H9 (cell line): Measurements from ENCODE around the gene TPBGL. TPM values are rescaled to one million over a fixed set of nuclear protein-coding genes. Genes with fewer than 3 reads are reported as not detected.

ENCODE experiments used
- DNase-seq: peaks from one replicate; pipeline ENCODE4 v3.0.0-alpha.2; 2017
- H2AFZ ChIP-seq: one replicate; pipeline ENCODE4 v1.6.1; 2013; ENCODE audit warnings: mild to moderate bottlenecking, low read length, control low read depth, moderate library complexity
- H2AK5ac ChIP-seq: 2 replicates; pipeline ENCODE4 v1.6.1; 2013; ENCODE audit warnings: low read length, control low read depth, mixed read lengths; ENCODE audit not compliant: insufficient read length
- H2BK120ac ChIP-seq: one replicate; pipeline ENCODE4 v1.6.1; 2013; ENCODE audit warnings: low read depth, mild to moderate bottlenecking, low read length, control low read depth, inconsistent platforms; ENCODE audit not compliant: poor library complexity, severe bottlenecking
- H2BK12ac ChIP-seq: 2 replicates; pipeline ENCODE4 v1.6.1; 2013; ENCODE audit warnings: low read length, control low read depth, mixed read lengths, low read depth; ENCODE audit not compliant: insufficient read length
- H2BK15ac ChIP-seq: 2 replicates; pipeline ENCODE4 v1.6.1; 2013; ENCODE audit warnings: low read depth, low read length, control low read depth
- H2BK20ac ChIP-seq: one replicate; pipeline ENCODE4 v1.6.1; 2013; ENCODE audit warnings: low read depth, mild to moderate bottlenecking, low read length, control low read depth, inconsistent platforms; ENCODE audit not compliant: poor library complexity, severe bottlenecking
- H2BK5ac ChIP-seq: 2 replicates; pipeline ENCODE4 v1.6.1; 2013; ENCODE audit warnings: low read length, control low read depth, mixed read lengths; ENCODE audit not compliant: insufficient read length
- H3K14ac ChIP-seq: 2 replicates; pipeline ENCODE4 v1.6.1; 2013; ENCODE audit warnings: low read length, control low read depth; ENCODE audit not compliant: insufficient read depth
- H3K18ac ChIP-seq: 2 replicates; pipeline ENCODE4 v1.6.1; 2013; ENCODE audit warnings: low read depth, mild to moderate bottlenecking, mixed read lengths, low read length, control low read depth; ENCODE audit not compliant: insufficient read length
- H3K23ac ChIP-seq: 2 replicates; pipeline ENCODE4 v1.6.1; 2013; ENCODE audit warnings: low read length, control low read depth, mixed read lengths, low read depth; ENCODE audit not compliant: insufficient read length
- H3K23me2 ChIP-seq: 2 replicates; pipeline ENCODE4 v1.6.1; 2013; ENCODE audit warnings: low read depth, mild to moderate bottlenecking, mixed read lengths, low read length, control low read depth; ENCODE audit not compliant: insufficient read length, poor library complexity, severe bottlenecking
- H3K27ac ChIP-seq: 2 replicates; pipeline ENCODE4 v1.5.1; 2013; ENCODE audit warnings: low read length, control low read depth, mixed read lengths, low read depth; ENCODE audit not compliant: insufficient read length
- H3K27me3 ChIP-seq: 2 replicates; pipeline ENCODE4 v1.6.1; 2013; ENCODE audit warnings: low read length, control low read depth, inconsistent platforms; ENCODE audit not compliant: insufficient read depth
- H3K4ac ChIP-seq: 2 replicates; pipeline ENCODE4 v1.6.1; 2013; ENCODE audit warnings: low read depth, mild to moderate bottlenecking, control low read depth, inconsistent platforms, low read length, moderate library complexity
- H3K4me1 ChIP-seq: 2 replicates; pipeline ENCODE4 v1.6.1; 2013; ENCODE audit warnings: low read length, control low read depth, inconsistent platforms; ENCODE audit not compliant: insufficient read depth
- H3K4me2 ChIP-seq: 2 replicates; pipeline ENCODE4 v1.6.1; 2013; ENCODE audit warnings: low read length, control low read depth, mixed read lengths; ENCODE audit not compliant: insufficient read length, insufficient read depth
- H3K56ac ChIP-seq: 2 replicates; pipeline ENCODE4 v1.6.1; 2013; ENCODE audit warnings: low read depth, mild to moderate bottlenecking, mixed read lengths, low read length, control low read depth; ENCODE audit not compliant: insufficient read length
- H3K79me1 ChIP-seq: 2 replicates; pipeline ENCODE4 v1.6.1; 2013; ENCODE audit warnings: low read depth, mild to moderate bottlenecking, moderate library complexity, low read length, control low read depth, inconsistent platforms; ENCODE audit not compliant: insufficient read depth, poor library complexity, severe bottlenecking
- H3K79me2 ChIP-seq: 2 replicates; pipeline ENCODE4 v1.6.1; 2013; ENCODE audit warnings: low read length, control low read depth, inconsistent platforms; ENCODE audit not compliant: insufficient read depth
- H3K9ac ChIP-seq: 2 replicates; pipeline ENCODE4 v1.6.1; 2013; ENCODE audit warnings: low read length, control low read depth, mixed read lengths; ENCODE audit not compliant: insufficient read length; ENCODE audit errors: extremely low read depth
- H3K9me3 ChIP-seq: one replicate; pipeline ENCODE4 v1.6.1; 2013; ENCODE audit warnings: low read depth, low read length, inconsistent platforms; ENCODE audit not compliant: control insufficient read depth
- H3T11ph ChIP-seq: one replicate; pipeline ENCODE4 v1.6.1; 2013; ENCODE audit warnings: mild to moderate bottlenecking, low read length, control low read depth, inconsistent platforms
- H4K20me1 ChIP-seq: one replicate; pipeline ENCODE4 v1.6.1; 2013; ENCODE audit not compliant: control insufficient read depth, insufficient read length, insufficient read depth
- H4K5ac ChIP-seq: 2 replicates; pipeline ENCODE4 v1.6.1; 2013; ENCODE audit warnings: low read depth, mild to moderate bottlenecking, mixed read lengths, low read length, control low read depth; ENCODE audit not compliant: insufficient read length
- H4K8ac ChIP-seq: replicated peaks from 2 replicates; pipeline ENCODE4 v1.6.1; 2013; ENCODE audit warnings: low read length, control low read depth, mixed read lengths, low read depth; ENCODE audit not compliant: insufficient read length
- H4K91ac ChIP-seq: 2 replicates; pipeline ENCODE4 v1.6.1; 2013; ENCODE audit warnings: low read depth, mild to moderate bottlenecking, moderate library complexity, mixed read lengths, low read length, control low read depth; ENCODE audit not compliant: insufficient read length
- H3K27ac Mint-ChIP-seq, 3 experiments: 2 replicates in 2 of 3; 3 replicates in 1 of 3; pipeline ENCODE4 v1.8.0; 2020 to 2021; ENCODE audit warnings: mixed read lengths in 3 of 3, mild to moderate bottlenecking in 1 of 3, moderate library complexity in 1 of 3
- H3K27me3 Mint-ChIP-seq: 2 replicates; pipeline ENCODE4 v1.8.0; 2021; ENCODE audit warnings: low read depth, mild to moderate bottlenecking, moderate library complexity, mixed read lengths
- H3K36me3 Mint-ChIP-seq, 3 experiments: 2 replicates in 2 of 3; 3 replicates in 1 of 3; pipeline ENCODE4 v1.8.0; 2020 to 2021; ENCODE audit warnings: low read depth in 3 of 3, mixed read lengths in 3 of 3; ENCODE audit not compliant: insufficient read depth in 1 of 3
- H3K4me1 Mint-ChIP-seq, 2 experiments: 2 replicates each; pipeline ENCODE4 v1.8.0; 2020; ENCODE audit warnings: mixed read lengths in 2 of 2
- H3K4me3 Mint-ChIP-seq, 2 experiments: 2 replicates in 1 of 2; 3 replicates in 1 of 2; pipeline ENCODE4 v1.8.0; 2020 to 2021; ENCODE audit warnings: mild to moderate bottlenecking in 2 of 2, mixed read lengths in 2 of 2, moderate library complexity in 1 of 2
- H3K9me3 Mint-ChIP-seq, 2 experiments: 2 replicates in 1 of 2; 3 replicates in 1 of 2; pipeline ENCODE4 v1.8.0; 2020; ENCODE audit warnings: mild to moderate bottlenecking in 2 of 2, mixed read lengths in 2 of 2, moderate library complexity in 1 of 2
- total RNA-seq: library from RNA; stranded (reverse); gene quantifications from 2 replicates; pipeline ENCODE4 v1.2.1, GENCODE V29; 2021
- TF ChIP-seq, protein P1 (sequence below): fragments of 200-600 bp; sonication (generic); conservative IDR thresholded peaks from 3 replicates; pipeline ENCODE4 v1.8.0; 2021; ENCODE audit warnings: antibody characterized with exemption, mild to moderate bottlenecking

TPBGL gene
- total RNA-seq, 1 experiment from 2014 or later: 0.61 TPM

DNA sequence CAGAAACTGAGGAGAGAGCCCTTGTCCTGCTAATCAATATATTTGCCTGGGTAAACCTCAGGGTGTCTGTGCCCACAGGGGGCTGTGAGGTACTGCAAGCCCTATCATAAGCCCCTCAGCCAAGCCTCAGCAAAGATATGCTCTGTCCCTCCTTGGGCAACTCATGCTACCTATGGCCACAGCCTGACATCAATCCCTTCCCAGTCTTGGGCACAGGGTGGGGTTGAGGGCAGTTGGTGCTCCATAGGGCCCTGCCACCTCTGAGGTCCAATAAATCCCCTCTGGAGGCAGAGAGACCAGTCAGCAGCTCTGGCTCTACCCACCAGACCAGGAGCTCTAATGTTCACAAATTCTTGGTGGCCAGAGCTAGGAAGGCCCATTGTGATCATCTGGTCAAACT is 23.8 kb downstream of the TPBGL start:
- Histone ChIP-seq H3K56ac (no peak overlapping the region), H2BK15ac (no peak overlapping the region), H3K23me2 (peaks cover 4% of the 10 kb centered on the region), H4K5ac (no peak overlapping the region), H3K14ac (no peak overlapping the region; the same call in 1 of the 2 replicates), H3K4ac (no peak overlapping the region), H2AFZ (no peak overlapping the region), H4K91ac (no peak overlapping the region), H3K23ac (no peak overlapping the region), H2BK12ac (no peak overlapping the region), H3K9ac (no peak overlapping the region), H2BK120ac (no peak overlapping the region), H3K27ac (no peak overlapping the region), H2BK5ac (no peak overlapping the region), H2BK20ac (no peak overlapping the region), H3K18ac (no peak overlapping the region), H4K8ac (no peak overlapping the region), H3K4me2 (no peak overlapping the region), H3K79me2 (no peaks in the 10 kb centered on the region), H3K4me1 (peaks cover 2% of the 10 kb centered on the region; the same call in 1 of the 2 replicates), H2AK5ac (no peak overlapping the region), H4K20me1 (no peaks in the 10 kb centered on the region), H3K79me1 (no peaks in the 10 kb centered on the region), H3T11ph (no peak overlapping the region), H3K9me3 (no peaks in the 10 kb centered on the region), H3K27me3 (no peaks in the 10 kb centered on the region)
- Mint-ChIP-seq H3K4me1 (peaks cover 4 to 6% of the 10 kb centered on the region in 2 experiments), H3K4me3 (no peak overlapping the region), H3K27ac (no peak overlapping the region), H3K9me3 (no peaks in the 10 kb centered on the region), H3K27me3 (peaks cover 7% of the 10 kb centered on the region), H3K36me3 (peaks cover 0 to 3% (median 0%) of the 10 kb centered on the region in 3 experiments; a peak in 1 of 7 replicates)
- no peak for DNase-seq
- TF ChIP-seq, protein P1, sequence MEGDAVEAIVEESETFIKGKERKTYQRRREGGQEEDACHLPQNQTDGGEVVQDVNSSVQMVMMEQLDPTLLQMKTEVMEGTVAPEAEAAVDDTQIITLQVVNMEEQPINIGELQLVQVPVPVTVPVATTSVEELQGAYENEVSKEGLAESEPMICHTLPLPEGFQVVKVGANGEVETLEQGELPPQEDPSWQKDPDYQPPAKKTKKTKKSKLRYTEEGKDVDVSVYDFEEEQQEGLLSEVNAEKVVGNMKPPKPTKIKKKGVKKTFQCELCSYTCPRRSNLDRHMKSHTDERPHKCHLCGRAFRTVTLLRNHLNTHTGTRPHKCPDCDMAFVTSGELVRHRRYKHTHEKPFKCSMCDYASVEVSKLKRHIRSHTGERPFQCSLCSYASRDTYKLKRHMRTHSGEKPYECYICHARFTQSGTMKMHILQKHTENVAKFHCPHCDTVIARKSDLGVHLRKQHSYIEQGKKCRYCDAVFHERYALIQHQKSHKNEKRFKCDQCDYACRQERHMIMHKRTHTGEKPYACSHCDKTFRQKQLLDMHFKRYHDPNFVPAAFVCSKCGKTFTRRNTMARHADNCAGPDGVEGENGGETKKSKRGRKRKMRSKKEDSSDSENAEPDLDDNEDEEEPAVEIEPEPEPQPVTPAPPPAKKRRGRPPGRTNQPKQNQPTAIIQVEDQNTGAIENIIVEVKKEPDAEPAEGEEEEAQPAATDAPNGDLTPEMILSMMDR: no peak
